ENCODE measurements around the gene PPP4R4.
"Not testable (repeated sequence)": the region's sequence is repeated elsewhere in the genome, so short reads cannot be mapped to it uniquely, and the experiment has no call there.

- TF ChIP-seq CTCF (IDR thresholded peaks at IDR 0.05 in 2 of 3, conservative IDR thresholded peaks at IDR 0.05 in 1 of 3; ENCODE audit: borderline replicate concordance in 1 of 3, insufficient read depth in 1 of 3, low read depth in 2 of 3, low read length in 2 of 3); MAX (IDR thresholded peaks at IDR 0.05); POLR2A (IDR thresholded peaks at IDR 0.05; ENCODE audit: borderline replicate concordance, extremely low read depth, insufficient read depth, insufficient read length); POLR2AphosphoS5 (IDR thresholded peaks at IDR 0.05; ENCODE audit: low read depth, low read length); RAD21 (IDR thresholded peaks at IDR 0.05; ENCODE audit: low read depth); EZH2phosphoT487 (IDR thresholded peaks at IDR 0.05; ENCODE audit: borderline replicate concordance); CEBPB (IDR thresholded peaks at IDR 0.05; ENCODE audit: low read depth); SRF (IDR thresholded peaks at IDR 0.05; ENCODE audit: low read depth); EZH2 (IDR thresholded peaks at IDR 0.05); REST (IDR thresholded peaks at IDR 0.05; ENCODE audit: low read depth): not testable (repeated sequence)
These were observed 122.0 kb downstream of the PPP4R4 start for GRCh38 chr14:94296181-94296545.
